ENCODE measurements around the gene IQCN.

- TF ChIP-seq, protein P1, sequence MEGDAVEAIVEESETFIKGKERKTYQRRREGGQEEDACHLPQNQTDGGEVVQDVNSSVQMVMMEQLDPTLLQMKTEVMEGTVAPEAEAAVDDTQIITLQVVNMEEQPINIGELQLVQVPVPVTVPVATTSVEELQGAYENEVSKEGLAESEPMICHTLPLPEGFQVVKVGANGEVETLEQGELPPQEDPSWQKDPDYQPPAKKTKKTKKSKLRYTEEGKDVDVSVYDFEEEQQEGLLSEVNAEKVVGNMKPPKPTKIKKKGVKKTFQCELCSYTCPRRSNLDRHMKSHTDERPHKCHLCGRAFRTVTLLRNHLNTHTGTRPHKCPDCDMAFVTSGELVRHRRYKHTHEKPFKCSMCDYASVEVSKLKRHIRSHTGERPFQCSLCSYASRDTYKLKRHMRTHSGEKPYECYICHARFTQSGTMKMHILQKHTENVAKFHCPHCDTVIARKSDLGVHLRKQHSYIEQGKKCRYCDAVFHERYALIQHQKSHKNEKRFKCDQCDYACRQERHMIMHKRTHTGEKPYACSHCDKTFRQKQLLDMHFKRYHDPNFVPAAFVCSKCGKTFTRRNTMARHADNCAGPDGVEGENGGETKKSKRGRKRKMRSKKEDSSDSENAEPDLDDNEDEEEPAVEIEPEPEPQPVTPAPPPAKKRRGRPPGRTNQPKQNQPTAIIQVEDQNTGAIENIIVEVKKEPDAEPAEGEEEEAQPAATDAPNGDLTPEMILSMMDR (IDR thresholded peaks at IDR 0.05): no peak
- TF ChIP-seq ZFX (IDR thresholded peaks at IDR 0.05; ENCODE audit: borderline replicate concordance): no peak
These were observed 7.2 kb downstream of the IQCN start for GRCh38 chr19:18266771-18267686.

All from 22Rv1 (cell line).